ENCODE data around the gene CTAG1B.
"Not testable (repeated sequence)": the region's sequence is repeated elsewhere in the genome, so short reads cannot be mapped to it uniquely, and the experiment has no call there.

Gene CTAG1B

DNA sequence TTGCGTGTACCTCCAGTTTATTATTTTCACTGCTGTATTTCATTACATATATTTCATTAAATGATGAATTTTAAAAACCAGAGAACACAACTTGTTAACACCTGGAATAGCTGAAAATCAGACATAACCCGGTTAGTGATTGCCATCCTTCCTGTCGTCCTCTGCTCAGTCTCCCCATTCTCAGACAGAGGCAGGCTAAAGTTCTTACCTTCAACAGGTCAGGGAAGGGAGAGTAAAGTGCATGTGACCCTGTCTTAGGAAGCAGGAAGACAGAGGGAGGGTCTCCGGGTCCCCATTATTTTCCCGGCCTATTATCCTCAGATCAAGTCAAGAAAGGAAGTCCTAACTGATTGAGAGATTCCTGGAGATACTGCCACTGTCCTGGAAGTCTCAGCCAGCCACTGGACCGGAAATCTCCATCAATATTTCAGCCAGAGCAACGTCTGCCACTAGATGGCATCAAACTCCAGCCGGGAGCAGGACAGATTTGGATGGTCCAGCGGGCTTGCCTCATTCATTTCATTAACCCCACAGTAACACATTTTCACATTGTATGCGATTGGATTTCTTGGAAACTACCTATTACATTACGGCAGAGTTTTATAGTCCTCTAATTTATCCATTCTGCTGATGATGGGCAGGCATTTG is 1.8 kb upstream of the CTAG1B start:
- not testable (repeated sequence) for DNase-seq

DNA sequence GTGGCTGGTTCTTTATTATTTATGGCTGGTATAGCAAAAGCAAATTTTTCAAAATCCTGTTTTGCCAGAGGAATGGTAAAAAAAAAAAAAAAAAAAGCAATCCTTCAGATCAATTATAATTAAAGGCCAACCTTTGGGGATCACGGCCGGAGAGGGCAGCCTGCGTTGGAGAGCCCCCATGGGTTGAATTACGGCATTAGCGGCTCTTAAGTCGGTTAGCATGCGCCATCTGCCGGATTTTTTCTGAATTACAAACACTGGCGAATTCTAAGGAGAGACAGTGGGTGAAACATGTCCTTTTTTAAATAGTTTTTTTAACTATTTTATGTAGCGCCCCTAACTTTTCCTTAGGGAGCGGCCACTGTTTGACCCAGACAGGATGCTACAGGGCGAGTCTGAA is 5.5 kb downstream of the CTAG1B start:
- DNase-seq, result not testable (repeated sequence)

DNA sequence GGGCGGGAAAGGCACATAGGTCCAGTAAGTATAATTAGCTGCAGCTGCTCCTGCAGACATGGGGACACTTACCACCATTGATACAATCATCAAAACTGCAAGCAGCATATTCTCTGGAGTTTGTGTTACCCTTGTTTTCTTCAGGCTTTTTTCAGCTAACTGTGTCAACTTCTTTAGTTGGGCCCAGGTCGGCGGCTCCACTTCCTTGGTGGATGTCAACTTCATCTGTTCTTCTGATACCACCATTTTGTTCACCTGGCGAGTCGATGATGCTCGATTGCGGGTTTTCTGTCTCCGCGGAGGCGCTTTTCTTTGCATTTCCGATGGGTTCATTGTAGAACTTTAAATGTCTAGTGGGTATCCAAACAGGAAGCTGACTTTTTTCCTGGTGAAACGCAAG is 7.9 kb downstream of the CTAG1B start:
- DNase-seq, result not testable (repeated sequence)

DNA sequence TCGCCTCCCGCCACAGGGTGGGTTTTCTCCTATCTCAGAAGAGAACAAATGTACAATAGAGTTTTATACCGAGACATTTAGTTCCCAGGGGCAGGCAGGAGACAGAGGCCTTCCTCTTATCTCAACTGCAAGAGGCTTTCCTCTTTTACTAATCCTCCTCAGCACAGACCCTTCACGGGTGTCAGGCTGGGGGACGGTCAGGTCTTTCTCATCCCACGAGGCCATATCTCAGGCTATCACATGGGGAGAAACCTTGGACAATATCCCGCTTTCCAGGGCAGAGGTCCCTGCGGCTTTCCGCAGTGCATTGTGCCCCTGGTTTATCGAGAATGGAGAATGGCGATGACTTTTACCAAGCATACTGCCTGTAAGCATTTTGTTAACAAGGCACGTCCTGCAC is 10.3 kb downstream of the CTAG1B start:
- not testable (repeated sequence) for DNase-seq

DNA sequence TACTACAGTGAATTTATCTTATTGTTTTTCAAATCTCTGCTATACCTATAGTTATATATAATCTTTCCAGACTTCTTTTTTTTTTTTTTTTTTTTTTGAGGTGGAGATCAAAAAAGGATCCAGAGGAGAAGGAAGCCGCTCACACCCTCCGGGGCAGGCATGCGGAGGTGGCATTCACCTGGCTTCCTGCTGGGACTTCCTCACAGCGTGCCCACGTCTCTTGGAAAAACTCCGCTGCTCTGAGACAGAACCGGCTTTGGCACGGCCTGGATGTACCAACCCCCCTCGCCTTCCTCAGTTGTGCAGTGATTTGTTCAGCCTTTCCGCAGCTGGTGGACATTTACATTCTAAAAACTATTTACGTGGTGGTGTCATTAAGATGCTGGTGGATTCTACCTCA is 11.1 kb downstream of the CTAG1B start:
- DNase-seq, result not testable (repeated sequence)

DNA sequence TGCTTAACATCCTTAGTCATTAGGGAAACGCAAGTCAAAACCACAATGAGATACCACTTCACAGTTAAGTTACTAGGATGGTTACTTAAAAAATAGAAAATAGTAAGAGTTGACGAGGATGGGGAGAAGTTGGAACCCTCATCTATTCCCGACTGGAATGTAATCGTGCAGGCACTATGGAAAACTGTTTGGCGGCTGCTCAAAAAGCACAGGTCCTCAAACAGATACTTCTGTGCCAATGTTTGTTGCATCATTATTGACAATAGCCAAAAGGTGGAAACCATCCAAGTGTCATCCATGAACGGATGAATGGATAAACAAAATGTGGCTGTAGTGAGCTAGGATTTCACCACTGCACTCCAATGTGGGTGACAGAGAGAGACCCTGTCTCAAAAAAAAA is 11.7 kb downstream of the CTAG1B start:
- DNase-seq, result peak; percentile 79

DNA sequence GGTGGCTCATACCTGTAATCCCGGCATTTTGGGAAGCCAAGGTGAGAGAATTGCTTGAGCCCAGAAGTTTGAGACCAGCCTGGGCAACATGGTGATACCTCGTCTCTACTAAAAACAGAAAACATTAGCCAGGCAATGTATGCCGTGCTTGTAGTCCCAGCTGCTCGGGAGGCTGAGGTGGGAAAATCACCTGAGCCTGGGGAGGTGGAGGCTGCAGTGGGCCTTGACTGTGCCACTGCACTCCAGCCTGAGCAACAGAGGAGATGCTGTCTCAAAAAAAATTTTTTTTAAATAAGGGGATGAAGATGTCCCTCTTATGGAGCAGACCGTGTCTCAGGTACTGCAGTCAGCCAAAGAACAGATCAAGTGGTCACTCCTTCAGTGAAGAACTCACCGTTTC is 13.5 kb downstream of the CTAG1B start:
- no peak for DNase-seq

DNA sequence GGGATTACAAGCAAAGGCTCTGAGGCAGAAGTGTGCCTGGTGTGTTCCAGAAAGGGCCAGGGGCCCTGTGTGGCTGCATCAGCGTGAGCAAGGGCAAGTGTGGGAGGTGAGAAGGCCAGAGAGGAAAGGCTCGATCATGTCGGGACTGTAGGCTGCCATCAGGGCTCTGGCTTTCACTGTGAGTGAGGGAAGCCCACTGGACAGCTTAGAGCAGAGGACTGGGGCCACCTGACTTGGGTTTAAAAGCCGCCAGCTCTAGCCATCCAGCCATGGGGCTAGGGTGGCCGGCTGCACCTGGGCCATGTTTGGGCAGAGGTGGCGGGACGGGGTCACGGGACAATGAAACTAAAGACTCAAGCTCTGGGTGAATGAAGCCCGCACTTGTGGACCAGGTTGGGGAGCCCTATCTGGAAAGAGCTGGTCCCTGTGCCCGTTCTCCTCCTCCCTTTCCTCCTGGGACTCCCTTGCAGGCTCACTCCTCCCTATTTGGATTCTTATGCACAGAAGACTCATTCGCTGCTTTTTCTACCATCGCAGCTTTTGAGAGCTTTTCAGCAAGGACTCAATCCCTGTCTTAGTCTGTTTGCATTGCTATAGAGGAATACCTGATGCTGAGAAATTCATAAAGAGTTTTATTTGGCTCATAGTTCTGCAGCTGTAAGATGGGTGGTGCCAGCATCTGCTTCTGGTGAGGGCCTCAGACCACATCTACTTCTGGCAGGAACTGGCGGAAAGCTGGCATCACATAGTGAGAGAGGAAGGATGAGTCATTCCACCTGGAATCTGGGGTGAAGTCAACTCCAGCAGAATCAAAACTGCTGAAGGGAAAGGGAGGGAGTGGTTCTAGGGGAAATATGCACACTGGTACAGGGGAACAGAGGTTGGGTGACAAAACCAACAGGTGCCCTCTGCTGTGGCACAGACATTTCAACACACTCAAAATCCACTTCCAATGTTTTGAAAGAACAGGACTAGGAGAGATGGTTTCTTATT is 15.3 kb downstream of the CTAG1B start:
- peak; percentile 9 for DNase-seq

DNA sequence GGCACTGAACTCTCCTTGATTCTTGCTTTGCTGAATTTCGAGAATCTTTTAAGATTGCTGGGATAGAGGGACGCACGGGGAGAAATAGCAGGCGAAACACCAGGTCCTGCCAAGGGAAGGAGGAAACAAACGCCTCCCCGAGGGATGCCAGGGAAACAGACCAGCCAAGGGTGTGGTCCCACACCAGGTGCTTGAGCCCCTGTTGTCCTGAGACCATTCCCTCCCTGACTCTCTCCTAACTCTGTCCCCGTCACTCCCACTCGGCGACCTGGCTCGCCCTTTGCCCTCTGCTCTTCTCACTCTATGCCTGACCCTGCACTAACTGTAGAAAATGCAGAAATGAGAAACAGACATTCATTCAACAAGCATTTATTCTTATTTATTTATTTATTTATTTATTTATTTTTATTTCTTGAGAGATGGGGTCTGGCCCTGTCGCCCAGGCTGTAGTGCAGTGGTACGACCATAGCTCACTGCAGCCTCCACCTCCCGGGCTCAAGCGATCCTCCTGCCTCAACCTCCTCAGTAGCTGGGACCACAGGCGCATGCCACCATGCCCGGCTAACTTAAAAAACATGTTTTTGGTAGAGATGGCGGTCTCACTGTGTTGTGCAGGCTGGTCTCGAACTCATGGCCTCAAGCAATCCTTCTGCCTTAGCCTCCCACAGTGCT is 16.2 kb downstream of the CTAG1B start:
- DNase-seq, result no peak

DNA sequence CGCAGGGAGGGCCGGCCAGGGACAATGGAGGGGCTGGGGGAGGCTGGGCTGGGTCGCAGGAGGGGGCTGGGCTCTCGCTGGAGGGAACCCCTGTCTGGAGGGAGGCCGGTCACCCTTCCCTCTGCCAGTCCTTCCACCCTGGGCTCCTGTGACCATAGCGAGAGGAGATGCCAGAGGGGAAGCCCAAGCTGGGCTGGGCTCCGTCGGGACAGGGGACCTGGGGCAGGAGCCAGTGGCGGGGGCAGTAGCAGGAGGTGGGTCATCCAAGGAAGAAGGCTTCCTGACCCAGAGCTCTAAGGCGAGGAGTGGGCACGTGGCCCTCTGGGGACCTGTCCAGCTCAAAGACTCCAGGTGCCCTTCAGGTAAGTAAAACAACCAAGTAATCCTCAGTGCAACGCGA is 16.9 kb downstream of the CTAG1B start:
- DNase-seq, result no peak

DNA sequence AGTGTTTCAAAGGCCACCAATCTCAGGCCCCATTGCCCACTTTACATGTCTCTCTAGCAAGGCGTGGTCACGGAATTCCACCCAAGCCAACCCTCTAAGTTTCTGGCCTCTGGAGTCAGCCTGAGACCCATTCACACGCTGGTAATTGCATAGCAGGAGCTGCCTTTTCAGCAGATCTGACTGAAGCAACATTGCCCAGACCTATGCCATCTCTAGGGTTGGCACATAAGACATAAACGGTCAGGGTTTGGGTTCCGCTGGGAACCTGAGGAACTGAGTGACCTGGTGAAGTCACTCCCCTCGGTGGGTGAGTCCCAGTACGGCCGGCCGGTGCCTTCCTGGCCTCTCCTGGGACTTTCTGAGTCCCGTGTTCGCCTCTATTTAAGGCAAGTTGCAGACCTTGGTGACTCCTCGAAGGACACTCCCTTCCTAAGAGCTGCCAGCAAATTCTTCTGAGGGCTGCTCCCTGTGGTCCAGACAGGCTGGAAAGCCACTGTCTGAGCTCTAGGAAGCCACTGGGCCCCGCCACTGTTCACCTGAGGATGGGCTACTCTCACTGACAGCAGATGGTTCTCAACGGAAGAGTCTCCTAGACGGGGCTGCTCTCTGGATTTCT is 18.2 kb downstream of the CTAG1B start:
- DNase-seq, result no peak

DNA sequence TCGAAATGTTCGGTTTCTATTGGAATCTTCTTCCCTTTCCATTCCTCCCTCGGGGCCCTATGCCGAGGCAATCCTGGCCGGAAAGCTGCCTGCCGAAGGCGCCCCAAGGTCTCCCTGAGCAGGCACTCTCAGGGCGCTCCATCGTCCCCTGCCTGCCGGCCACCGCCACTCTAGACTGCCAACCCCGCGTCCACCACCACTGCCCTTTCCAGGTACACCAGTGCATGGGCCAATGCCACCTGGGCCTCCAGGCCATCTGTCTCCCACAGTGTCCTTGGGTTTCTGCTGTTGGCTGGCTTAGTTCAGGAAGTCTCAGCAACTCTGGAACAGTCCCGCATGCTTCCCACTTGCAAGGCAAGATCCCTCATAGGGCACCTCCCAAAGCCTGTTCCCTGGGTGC is 19.6 kb downstream of the CTAG1B start:
- no peak for DNase-seq

DNA sequence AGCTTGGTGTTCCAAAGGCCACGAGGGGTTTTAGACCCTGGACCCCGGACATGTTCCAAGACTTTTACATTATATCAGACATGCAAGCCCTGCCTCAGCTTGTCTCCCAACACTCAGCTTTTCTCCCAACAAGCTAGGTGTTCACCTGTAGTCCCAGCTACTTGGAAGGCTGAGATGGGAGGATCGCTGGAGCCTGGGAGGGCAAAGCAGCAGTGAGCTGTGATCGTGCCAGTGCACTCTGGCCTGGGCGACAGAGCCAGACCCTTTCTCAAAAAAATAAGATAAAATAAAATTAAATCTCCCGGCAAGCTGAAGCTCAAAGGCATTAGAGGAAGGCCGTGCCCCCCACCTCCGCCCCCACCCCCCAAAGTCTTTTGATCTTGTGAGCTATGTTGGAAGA is 20.4 kb downstream of the CTAG1B start:
- DNase-seq, result no peak

DNA sequence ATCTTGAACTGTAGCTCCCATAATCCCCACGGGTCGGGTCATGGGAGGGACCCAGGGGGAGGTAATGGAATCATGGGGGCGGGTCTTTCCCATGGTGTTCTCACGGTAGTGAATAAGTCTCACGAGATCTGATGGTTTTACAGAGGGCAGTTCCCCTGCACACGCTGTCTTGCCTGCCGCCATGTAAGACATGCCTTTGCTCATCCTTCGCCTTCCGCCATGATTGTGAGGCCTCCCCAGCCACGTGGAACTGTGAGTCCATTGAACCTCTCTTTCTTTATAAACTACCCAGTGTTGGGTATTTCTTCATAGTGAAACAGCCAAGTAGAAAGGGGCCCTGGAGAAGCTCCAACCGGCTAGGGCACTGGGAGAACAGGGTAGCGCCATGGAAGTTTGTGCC is 21.9 kb downstream of the CTAG1B start:
- DNase-seq, result no peak

DNA sequence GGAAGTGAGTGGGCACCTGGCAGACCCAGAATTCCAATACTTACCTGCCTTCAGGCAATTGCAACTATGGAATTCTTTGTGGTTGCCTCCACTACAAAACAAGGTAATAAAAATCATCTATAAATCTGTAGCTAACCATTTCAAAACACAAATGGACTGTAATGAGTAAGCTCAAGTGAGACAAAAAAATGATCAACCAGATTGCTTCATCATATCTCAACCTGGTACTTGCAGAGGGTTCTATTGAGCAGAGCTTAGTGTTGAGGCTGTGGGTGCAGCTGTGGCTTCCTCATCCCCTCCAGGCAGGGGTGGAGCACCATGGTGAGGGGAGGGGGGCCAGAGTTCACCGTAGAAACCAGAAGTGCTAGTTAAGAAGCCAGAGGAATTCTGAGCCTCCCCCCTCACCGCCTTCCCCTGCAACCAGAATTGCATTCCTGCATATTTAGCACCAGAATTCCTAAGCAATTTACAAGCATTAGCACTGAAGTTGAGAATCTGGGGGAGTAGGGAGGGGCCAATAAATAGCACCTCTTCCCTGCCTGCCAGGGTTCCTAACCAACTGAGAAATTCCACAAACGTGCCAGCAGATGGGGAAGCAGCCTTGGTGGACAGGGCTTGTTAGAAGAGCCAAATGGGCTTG is 22.7 kb downstream of the CTAG1B start:
- no peak for DNase-seq

DNA sequence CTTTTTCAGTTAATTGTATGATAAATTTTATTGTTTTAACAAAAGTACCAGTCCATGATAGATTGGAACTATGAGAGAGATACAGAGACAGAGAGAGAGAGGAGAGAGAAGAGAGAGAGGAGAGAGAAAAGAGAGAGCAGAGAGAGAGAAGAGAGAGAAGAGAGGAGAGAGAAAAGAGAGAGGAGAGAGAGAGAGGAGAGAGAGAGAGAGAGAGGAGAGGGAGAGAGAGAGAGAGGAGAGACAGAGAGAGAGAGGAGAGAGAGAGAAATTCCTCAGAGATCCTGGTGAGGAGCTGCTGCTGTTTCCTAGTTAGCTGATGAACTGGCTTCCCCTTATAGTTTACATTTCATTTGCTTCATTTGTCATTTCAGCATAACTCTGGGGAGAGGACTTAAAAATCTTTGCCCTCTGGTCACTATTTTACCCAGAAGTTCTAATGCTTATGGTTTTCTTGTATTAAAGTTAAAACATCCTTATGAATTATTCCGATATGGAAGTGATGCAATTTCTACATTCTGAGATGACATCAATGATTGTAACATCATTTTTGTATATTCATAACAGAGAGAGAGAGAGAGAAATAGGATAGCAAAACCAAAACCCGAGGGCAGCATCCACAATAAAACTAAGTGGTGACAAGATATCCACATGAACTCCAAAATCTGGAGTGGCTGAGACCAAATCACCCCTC is 23.4 kb downstream of the CTAG1B start:
- DNase-seq, result no peak

DNA sequence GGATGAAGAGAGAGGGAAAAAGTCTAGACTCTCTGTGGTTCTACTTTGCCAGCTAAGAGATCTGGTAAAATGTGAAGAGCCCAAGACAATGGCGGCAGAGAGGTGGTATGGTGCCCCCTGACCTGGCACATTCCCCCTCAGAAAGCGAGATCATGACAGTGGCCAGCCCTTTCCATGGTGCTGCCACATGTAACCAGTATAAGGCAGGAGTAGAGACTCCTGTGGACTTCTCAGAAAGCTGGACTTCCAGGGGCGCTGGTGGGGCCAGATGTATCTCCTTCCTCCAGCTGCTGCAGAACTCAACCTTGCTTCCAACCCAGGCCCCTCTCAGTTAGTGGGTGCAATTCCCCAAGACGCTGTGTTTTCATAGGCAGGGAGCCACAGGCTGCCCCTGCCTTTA is 24.6 kb downstream of the CTAG1B start:
- DNase-seq, result no peak

DNA sequence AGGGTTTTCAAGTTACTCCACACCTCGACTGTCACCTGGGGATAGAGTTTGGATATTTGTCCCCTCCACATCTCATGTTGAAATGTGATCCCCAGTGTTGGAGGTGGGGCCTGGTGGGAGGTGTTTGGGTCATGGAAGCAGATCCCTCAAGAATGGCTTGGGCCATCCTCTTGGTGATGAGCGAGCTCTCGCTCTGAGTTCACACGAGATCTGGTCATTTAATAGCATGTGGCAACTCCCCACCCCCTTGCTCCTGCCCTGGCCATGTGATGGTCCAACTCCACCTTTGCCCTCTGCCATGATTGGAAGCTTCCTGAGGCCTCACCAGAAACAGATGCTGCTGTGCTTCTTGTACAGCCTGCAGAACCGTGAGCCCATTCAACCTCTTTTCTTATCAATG is 25.9 kb downstream of the CTAG1B start:
- DNase-seq, result no peak

DNA sequence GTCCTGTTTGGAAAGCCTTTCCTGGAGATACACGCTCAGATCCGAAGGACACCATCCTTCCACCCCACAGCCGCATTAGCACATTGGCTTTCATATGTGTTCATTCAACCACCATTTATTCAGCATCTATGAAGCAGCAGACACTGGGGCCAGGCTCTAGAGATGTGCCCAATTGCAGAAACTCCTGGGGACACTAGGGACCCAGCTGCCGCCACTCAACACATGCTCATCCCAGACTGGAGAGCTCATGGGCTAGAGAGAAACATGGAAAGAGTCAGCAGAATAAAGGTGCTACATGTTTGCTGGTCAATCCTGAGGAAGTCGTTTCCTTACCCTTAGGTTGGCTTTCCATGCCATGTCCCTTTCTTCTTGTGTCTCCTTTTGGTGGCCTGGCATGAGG is 26.6 kb downstream of the CTAG1B start:
- DNase-seq, result no peak

DNA sequence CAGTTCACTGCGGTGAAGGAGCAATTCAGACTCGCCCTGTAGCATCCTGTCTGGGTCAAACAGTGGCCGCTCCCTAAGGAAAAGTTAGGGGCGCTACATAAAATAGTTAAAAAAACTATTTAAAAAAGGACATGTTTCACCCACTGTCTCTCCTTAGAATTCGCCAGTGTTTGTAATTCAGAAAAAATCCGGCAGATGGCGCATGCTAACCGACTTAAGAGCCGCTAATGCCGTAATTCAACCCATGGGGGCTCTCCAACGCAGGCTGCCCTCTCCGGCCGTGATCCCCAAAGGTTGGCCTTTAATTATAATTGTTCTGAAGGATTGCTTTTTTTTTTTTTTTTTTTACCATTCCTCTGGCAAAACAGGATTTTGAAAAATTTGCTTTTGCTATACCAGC is 28.7 kb downstream of the CTAG1B start:
- not testable (repeated sequence) for DNase-seq

DNA sequence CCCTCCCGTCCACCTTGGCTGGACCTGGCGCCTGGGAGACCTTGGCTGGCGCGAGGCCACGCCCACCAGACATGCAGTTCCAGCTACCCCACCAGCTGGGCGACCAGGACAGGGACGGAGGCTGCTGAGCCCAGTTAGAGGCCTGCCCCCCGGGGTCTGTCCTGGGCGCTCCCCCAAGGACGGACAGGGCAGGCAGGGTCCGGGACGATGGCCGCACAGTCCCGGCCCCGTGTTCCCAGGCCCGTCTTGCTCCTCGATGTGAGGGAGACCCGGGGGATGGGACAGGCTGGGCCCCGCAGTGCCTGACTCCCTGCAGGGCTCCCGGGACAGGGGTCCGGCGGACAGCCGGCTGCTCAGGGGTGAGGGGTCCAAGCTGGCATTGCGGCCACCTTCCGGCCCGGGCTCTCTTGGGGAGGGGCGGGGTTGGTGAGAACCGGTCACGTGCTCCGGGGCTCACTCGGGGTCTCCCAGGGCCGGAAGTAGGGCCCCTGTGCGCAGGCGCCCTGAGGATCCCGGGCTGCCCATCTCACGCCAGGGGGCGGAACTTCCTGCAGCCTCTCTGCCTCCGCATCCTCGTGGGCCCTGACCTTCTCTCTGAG is 34.4 kb downstream of the CTAG1B start, which contains the start of gene CTAG1A:
TSS of gene CTAG1A (plus strand) at position 549 of the 599 bp plus-strand sequence. CDS start 74 bp downstream, outside the sequence.
- not testable (repeated sequence) for DNase-seq

All from NCI-H2029 treated with DMSO at 0.1 percent for 48 hours (cell line).